ENCODE measurements around the gene SDC3. TPM values are rescaled to one million over a fixed set of nuclear protein-coding genes. Genes with fewer than 3 reads are reported as not detected.

SDC3 gene
- total RNA-seq, 1 donor from 2014 or later = 66.1 TPM

Small RNAs within 50 kb of the gene (small RNA-seq; reads per million reads assigned to genes)
- gene RN7SKP91 = 0.29 reads per million, percentile 10 among the genes with 10 or more reads in this experiment
- not detected for gene RN7SL371P

Other genes starting within 250 kb of the SDC3 start
- gene MATN1, start 185.2 kb downstream of the SDC3 start, total RNA-seq = 0.31 TPM
- gene LAPTM5, start 151.0 kb downstream of the SDC3 start, total RNA-seq = 3.9 TPM
- gene PUM1, start 157.0 kb upstream of the SDC3 start, total RNA-seq = 140 TPM